Upper lobe of right lung (tissue), 1 donor: ENCODE measurements around the gene CEP350. TPM values are rescaled to one million over a fixed set of nuclear protein-coding genes. Genes with fewer than 3 reads are reported as not detected.
"Not testable (repeated sequence)": the region's sequence is repeated elsewhere in the genome, so short reads cannot be mapped to it uniquely, and the experiment has no call there.

Experiments
- ATAC-seq: fragments of 200-7000 bp; cut with Tn5 transposase; one replicate; pipeline ENCODE4 v1.9.1; 2020; ENCODE audit warnings: mild to moderate bottlenecking, moderate library complexity
- DNase-seq: peaks from one replicate; pipeline ENCODE4 v3.0.0-alpha.2; 2020
- H3K27ac ChIP-seq: fragments of 200-600 bp; one replicate; pipeline ENCODE4 v1.8.0; 2022
- H3K27me3 ChIP-seq: fragments of 200-600 bp; one replicate; pipeline ENCODE4 v1.8.0; 2022; ENCODE audit warnings: mild to moderate bottlenecking
- H3K36me3 ChIP-seq: fragments of 200-600 bp; one replicate; pipeline ENCODE4 v1.8.0; 2022
- H3K4me1 ChIP-seq: fragments of 200-600 bp; one replicate; pipeline ENCODE4 v1.8.0; 2022
- H3K4me3 ChIP-seq: fragments of 200-600 bp; one replicate; pipeline ENCODE4 v1.8.0; 2022; ENCODE audit warnings: mild to moderate bottlenecking
- H3K9me3 ChIP-seq: fragments of 200-600 bp; one replicate; pipeline ENCODE4 v1.8.0; 2022
- intact Hi-C: fragments of 100-400 bp; cut with DNase I; formaldehyde crosslinking; loops from one replicate; pipeline ENCODE4 v1.11.0; 2022
- total RNA-seq: library from RNA; stranded (reverse); fragmentation: NEBNext Ultra II Directional; extraction: Animal tissue kit (Norgen Biotek cat#: 25700); gene quantifications from one replicate; pipeline ENCODE4 v1.2.1, GENCODE V29; 2021
- TF ChIP-seq, protein P1 (sequence below): fragments of 200-600 bp; IDR thresholded peaks from one replicate; pipeline ENCODE4 v1.8.0; 2022; ENCODE audit warnings: antibody characterized with exemption
- donor health status: DM: no; HTN: yes; CAD: no; lungs with severe emphysema.

CEP350 gene
- total RNA-seq, 1 donor from 2014 or later = 51.2 TPM

DNA sequence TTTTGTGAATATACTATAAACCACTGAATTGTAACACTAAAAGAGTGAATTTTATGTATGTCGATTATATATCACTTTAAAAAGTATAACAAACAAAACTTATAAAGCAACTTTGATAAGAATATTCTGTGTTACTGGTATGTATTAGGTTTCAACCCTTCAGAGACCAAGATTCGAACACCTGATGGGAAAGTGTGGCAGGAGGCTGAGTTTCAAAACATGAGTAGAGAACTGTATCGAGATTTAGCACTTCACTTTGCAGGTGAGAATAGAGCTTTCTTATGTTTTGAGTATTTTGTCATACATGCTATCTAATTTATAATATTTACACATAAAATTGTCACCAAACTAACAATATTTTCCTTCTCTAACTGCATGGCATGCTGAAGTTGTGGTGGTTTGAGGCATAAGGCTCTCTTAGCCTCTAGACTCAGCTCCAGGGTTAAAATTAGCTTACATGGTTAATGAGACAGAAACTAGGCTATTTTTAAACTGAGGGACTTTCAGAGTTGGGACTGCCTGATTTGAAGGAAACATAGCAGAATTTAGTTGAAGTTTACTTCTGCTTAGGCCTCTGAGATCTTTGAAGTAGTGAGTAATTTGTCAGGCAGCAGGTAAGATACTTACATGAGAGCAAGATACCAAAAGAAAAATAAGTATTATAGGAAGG lies 48.6 kb downstream of the CEP350 start:
- no peaks in the 10 kb centered on the region for H3K4me1 ChIP-seq
- H3K27me3 ChIP-seq = no peaks in the 10 kb centered on the region
- no peak overlapping the region for H3K27ac ChIP-seq
- H3K4me3 ChIP-seq = no peak overlapping the region
- DNase-seq = no peak
- TF ChIP-seq, protein P1, sequence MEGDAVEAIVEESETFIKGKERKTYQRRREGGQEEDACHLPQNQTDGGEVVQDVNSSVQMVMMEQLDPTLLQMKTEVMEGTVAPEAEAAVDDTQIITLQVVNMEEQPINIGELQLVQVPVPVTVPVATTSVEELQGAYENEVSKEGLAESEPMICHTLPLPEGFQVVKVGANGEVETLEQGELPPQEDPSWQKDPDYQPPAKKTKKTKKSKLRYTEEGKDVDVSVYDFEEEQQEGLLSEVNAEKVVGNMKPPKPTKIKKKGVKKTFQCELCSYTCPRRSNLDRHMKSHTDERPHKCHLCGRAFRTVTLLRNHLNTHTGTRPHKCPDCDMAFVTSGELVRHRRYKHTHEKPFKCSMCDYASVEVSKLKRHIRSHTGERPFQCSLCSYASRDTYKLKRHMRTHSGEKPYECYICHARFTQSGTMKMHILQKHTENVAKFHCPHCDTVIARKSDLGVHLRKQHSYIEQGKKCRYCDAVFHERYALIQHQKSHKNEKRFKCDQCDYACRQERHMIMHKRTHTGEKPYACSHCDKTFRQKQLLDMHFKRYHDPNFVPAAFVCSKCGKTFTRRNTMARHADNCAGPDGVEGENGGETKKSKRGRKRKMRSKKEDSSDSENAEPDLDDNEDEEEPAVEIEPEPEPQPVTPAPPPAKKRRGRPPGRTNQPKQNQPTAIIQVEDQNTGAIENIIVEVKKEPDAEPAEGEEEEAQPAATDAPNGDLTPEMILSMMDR = no peak
- no peaks in the 10 kb centered on the region for H3K9me3 ChIP-seq
- no peak for ATAC-seq
- intact Hi-C loops = no loop called here
- H3K36me3 ChIP-seq = peaks cover 25% of the 10 kb centered on the region

DNA sequence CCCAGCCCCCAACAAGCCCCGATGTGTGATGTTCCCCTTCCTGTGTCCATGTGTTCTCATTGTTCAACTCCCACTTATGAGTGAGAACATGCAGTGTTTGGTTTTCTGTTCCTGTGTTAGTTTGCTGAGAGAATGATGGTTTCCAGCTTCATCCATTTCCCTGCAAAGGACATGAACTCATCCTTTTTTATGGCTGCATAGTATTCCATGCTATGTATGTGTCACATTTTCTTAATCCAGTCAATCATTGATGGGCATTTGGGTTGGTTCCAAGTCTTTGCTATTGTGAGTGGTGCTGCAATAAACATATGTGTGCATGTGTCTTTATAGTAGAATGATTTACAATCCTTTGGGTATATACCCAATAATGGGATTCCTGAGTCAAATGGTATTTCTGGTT lies 52.2 kb downstream of the CEP350 start:
- H3K27me3 ChIP-seq, ATAC-seq, intact Hi-C loops, DNase-seq, H3K9me3 ChIP-seq, H3K4me3 ChIP-seq, H3K4me1 ChIP-seq, H3K27ac ChIP-seq: not testable (repeated sequence)
- peaks cover 30% of the 10 kb centered on the region for H3K36me3 ChIP-seq

DNA sequence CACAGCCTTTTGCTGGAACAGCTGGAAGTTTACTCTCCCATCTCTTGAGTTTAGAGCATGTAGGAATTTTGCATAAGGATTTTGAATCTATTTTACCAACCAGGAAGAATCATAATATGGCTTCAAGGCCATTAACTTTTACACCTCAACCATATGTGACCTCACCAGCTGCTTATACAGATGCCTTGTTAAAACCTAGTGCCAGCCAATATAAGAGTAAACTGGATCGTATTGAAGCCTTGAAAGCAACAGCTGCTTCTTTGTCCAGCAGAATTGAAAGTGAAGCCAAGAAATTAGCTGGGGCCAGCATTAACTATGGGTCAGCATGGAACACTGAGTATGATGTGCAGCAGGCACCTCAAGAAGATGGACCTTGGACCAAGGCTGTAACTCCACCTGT lies 65.4 kb downstream of the CEP350 start:
- Histone ChIP-seq H3K4me3 (no peak overlapping the region), H3K27me3 (no peaks in the 10 kb centered on the region), H3K9me3 (no peaks in the 10 kb centered on the region), H3K36me3 (peaks cover 95% of the 10 kb centered on the region), H3K27ac (no peak overlapping the region), H3K4me1 (no peaks in the 10 kb centered on the region)
- DNase-seq (no peak), ATAC-seq (no peak)
- TF ChIP-seq, protein P1 = no peak
- intact Hi-C loops = no loop called here

DNA sequence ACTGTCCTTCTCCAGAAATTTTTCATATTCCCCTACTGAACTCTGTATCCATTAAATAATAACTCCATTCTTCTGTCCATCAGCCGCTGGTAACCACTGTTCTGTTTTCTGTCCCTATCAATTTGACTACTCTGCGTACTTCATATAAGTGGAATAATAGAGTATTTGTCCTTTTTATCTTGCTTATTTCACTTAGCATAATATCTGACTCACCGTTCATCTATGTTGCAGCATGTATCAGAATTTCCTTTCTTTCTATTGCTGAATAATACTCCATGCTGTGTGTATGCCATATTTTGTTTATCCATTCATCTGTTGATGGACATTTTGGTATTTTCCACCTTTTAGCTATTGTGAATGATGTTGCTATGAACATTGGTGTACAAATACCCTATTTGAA lies 71.9 kb downstream of the CEP350 start:
- DNase-seq = no peak
- no peak for ATAC-seq
- peaks cover 19% of the 10 kb centered on the region for H3K4me1 ChIP-seq
- H3K9me3 ChIP-seq = no peaks in the 10 kb centered on the region
- H3K27me3 ChIP-seq = no peaks in the 10 kb centered on the region
- H3K4me3 ChIP-seq = no peak overlapping the region
- intact Hi-C loops = no loop called here
- TF ChIP-seq, protein P1 = no peak
- peaks cover 60% of the 10 kb centered on the region for H3K36me3 ChIP-seq
- no peak overlapping the region for H3K27ac ChIP-seq

DNA sequence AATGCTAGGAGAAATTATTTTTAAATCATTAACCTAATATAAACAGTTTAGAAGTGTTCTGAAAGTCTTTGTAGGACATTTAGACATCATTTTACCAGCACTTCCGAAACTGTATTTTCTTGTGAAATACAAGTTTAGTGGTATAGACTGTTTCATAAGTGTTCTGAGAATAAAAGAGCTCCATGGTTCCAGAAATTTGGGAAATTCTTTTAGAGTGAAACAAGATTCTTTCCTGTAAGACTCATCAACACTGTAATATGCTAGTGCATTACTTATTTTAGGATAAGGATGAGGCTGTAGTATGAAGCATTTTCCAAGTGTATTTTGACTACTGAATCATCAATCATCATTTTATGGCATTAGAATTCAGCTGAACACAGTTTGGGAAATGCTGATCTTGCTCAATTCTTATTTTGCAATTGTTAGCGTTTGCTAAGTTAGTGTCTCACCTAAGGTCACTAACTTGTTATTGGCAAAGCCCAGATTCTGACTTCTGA lies 73.4 kb downstream of the CEP350 start:
- Histone ChIP-seq H3K4me3 (no peak overlapping the region), H3K36me3 (peaks cover 59% of the 10 kb centered on the region), H3K4me1 (peaks cover 19% of the 10 kb centered on the region), H3K27me3 (no peaks in the 10 kb centered on the region), H3K27ac (no peak overlapping the region), H3K9me3 (no peaks in the 10 kb centered on the region)
- peak; percentile 41 for ATAC-seq
- DNase-seq = no peak
- TF ChIP-seq, protein P1 = no peak
- intact Hi-C loops = no loop called here

DNA sequence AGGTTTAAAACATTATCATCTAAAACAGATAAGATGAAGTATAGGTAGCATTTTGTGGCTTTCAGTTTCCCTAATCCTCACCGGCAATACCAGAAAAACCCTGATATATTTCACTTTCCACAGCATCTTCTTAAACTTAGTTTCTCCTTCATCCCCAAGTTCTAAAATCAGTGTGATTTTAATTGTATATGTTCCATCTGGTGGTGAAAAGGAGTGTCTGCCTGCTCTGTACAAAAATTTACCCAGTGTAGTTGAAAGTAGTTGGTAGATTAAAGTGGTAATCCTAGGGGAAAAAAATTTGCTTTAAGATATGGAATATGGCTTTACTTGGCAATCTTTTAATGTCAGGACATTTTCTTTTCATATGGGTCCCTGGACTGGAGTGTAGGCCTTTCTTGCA lies 74.3 kb downstream of the CEP350 start:
- intact Hi-C loops = no loop called here
- Histone ChIP-seq H3K36me3 (peaks cover 60% of the 10 kb centered on the region), H3K4me1 (peaks cover 19% of the 10 kb centered on the region), H3K9me3 (no peaks in the 10 kb centered on the region), H3K27ac (no peak overlapping the region), H3K4me3 (no peak overlapping the region), H3K27me3 (no peaks in the 10 kb centered on the region)
- ATAC-seq (no peak), DNase-seq (no peak)
- TF ChIP-seq, protein P1 = no peak
